ENCODE measurements around the gene IPP. TPM values are rescaled to one million over a fixed set of nuclear protein-coding genes. Genes with fewer than 3 reads are reported as not detected.

IPP gene
- total RNA-seq, 1 experiment from 2014 or later: 11.6 TPM

- Mint-ChIP-seq H3K27ac (ENCODE audit: low read depth, unreplicated experiment) (no peak overlapping the region), H3K36me3 (ENCODE audit: insufficient read depth, unreplicated experiment) (peaks cover 78% of the 10 kb centered on the region), H3K4me3 (ENCODE audit: unreplicated experiment) (no peak overlapping the region), H3K4me1 (ENCODE audit: insufficient read depth, unreplicated experiment) (peaks cover 7% of the 10 kb centered on the region), H3K27me3 (ENCODE audit: insufficient read depth, unreplicated experiment) (no peaks in the 10 kb centered on the region), H3K9me3 (ENCODE audit: unreplicated experiment) (no peaks in the 10 kb centered on the region)
- ChIA-PET POLR2A (interaction anchor here (0.7 to 1.0 kb wide), 2 partner anchors 26 to 1036 kb away, joined by 3 read pairs; partner anchors contain the start of gene GPBP1L1), CTCF (interaction anchor here (0.7 kb wide), 1 partner anchor 13 kb away, joined by 4 read pairs; no protein-coding TSS in a partner anchor)
- no peak for DNase-seq (ENCODE audit: unreplicated experiment)
- TF ChIP-seq CTCF (IDR thresholded peaks at IDR 0.05; ENCODE audit: unreplicated experiment): no peak
- intact Hi-C loops (cut with micrococcal nuclease): no loop called here
- no TSS peak for BruUV-seq (replicated peaks)
These were observed 90.1 kb downstream of the IPP start for GRCh38 chr1:45660336-45660735.

- ChIA-PET POLR2A (interaction anchor here (1.0 to 1.1 kb wide), 2 partner anchors 10 to 27 kb away, joined by 3 to 5 read pairs; partner anchors contain the start of gene GPBP1L1), CTCF (no interaction called here)
- no peak for DNase-seq (ENCODE audit: unreplicated experiment)
- peaks cover 14% of the 10 kb centered on the region for H3K4me1 Mint-ChIP-seq (ENCODE audit: insufficient read depth, unreplicated experiment)
- TF ChIP-seq CTCF (IDR thresholded peaks at IDR 0.05; ENCODE audit: unreplicated experiment): no peak
- no peak overlapping the region for H3K4me3 Mint-ChIP-seq (ENCODE audit: unreplicated experiment)
- H3K27me3 Mint-ChIP-seq (ENCODE audit: insufficient read depth, unreplicated experiment): no peaks in the 10 kb centered on the region
- no TSS peak for BruUV-seq (replicated peaks)
- H3K36me3 Mint-ChIP-seq (ENCODE audit: insufficient read depth, unreplicated experiment): peaks cover 89% of the 10 kb centered on the region
- H3K27ac Mint-ChIP-seq (ENCODE audit: low read depth, unreplicated experiment): peak overlapping the region; percentile 57
- intact Hi-C loops (cut with micrococcal nuclease): no loop called here
- no peaks in the 10 kb centered on the region for H3K9me3 Mint-ChIP-seq (ENCODE audit: unreplicated experiment)
These were observed 91.2 kb downstream of the IPP start for GRCh38 chr1:45659222-45659621.

- Mint-ChIP-seq H3K36me3 (ENCODE audit: insufficient read depth, unreplicated experiment) (peaks cover 90% of the 10 kb centered on the region), H3K4me1 (ENCODE audit: insufficient read depth, unreplicated experiment) (peaks cover 14% of the 10 kb centered on the region)
These were observed 92.3 kb downstream of the IPP start for GRCh38 chr1:45658171-45658570.

More at GRCh38 chr1:45658171-45658570, 92.3 kb downstream of the IPP start:
- no peak for DNase-seq (ENCODE audit: unreplicated experiment)
- ChIA-PET POLR2A (interaction anchor here (0.7 to 4.5 kb wide), 3 partner anchors 25 to 232 kb away, joined by 3 to 36 read pairs (median 5); partner anchors contain the start of gene GPBP1L1), CTCF (no interaction called here)
- intact Hi-C loops (cut with micrococcal nuclease): no loop called here
- Mint-ChIP-seq H3K27me3 (ENCODE audit: insufficient read depth, unreplicated experiment) (no peaks in the 10 kb centered on the region), H3K9me3 (ENCODE audit: unreplicated experiment) (no peaks in the 10 kb centered on the region), H3K27ac (ENCODE audit: low read depth, unreplicated experiment) (peak overlapping the region; percentile 57), H3K4me3 (ENCODE audit: unreplicated experiment) (no peak overlapping the region)
- TF ChIP-seq CTCF (IDR thresholded peaks at IDR 0.05; ENCODE audit: unreplicated experiment): no peak
- BruUV-seq (replicated peaks): no TSS peak
